ENCODE data around the gene CLOCK.
A peak's percentile ranks its signal among the peaks of the same experiment; 100 is the strongest.
"Not testable (repeated sequence)": the region's sequence is repeated elsewhere in the genome, so short reads cannot be mapped to it uniquely, and the experiment has no call there.

Gene CLOCK

GRCh38 chr4:55546756-55547465, at the start of gene CLOCK:
TSS of gene CLOCK (minus strand) at chr4:55546909. CDS start at chr4:55482785, 64,124 bp downstream.
- DNase-seq (ENCODE audit: low spot score), result peak; percentile 95

GRCh38 chr4:55592014-55592413, 45.3 kb upstream of the CLOCK start, which contains the start of gene PDCL2:
TSS of gene PDCL2 (minus strand) at chr4:55592245. CDS start at chr4:55592109, 136 bp downstream.
- DNase-seq (ENCODE audit: low spot score), result no peak

- DNase-seq (ENCODE audit: low spot score), result no peak
These were observed 41.5 kb upstream of the CLOCK start for GRCh38 chr4:55588160-55588559.

GRCh38 chr4:55582773-55583172, 36.1 kb upstream of the CLOCK start:
- DNase-seq (ENCODE audit: low spot score), result not testable (repeated sequence)

GRCh38 chr4:55578341-55579010, 31.8 kb upstream of the CLOCK start:
- DNase-seq (ENCODE audit: low spot score), result no peak

- DNase-seq (ENCODE audit: low spot score), result no peak
These were observed 28.8 kb upstream of the CLOCK start for GRCh38 chr4:55575513-55575912.

GRCh38 chr4:55574252-55574651, 27.5 kb upstream of the CLOCK start:
- DNase-seq (ENCODE audit: low spot score), result no peak

GRCh38 chr4:55571806-55572205, 25.1 kb upstream of the CLOCK start:
- no peak for DNase-seq (ENCODE audit: low spot score)

- no peak for DNase-seq (ENCODE audit: low spot score)
These were observed 22.3 kb upstream of the CLOCK start for GRCh38 chr4:55568905-55569504.

GRCh38 chr4:55561889-55562288, 15.2 kb upstream of the CLOCK start:
- DNase-seq (ENCODE audit: low spot score), result no peak

- no peak for DNase-seq (ENCODE audit: low spot score)
These were observed 13.4 kb upstream of the CLOCK start for GRCh38 chr4:55560096-55560495.

- no peak for DNase-seq (ENCODE audit: low spot score)
These were observed 7.8 kb upstream of the CLOCK start for GRCh38 chr4:55554453-55555030.

GRCh38 chr4:55553441-55554201, 6.9 kb upstream of the CLOCK start:
- DNase-seq (ENCODE audit: low spot score), result no peak

GRCh38 chr4:55551964-55552363, 5.3 kb upstream of the CLOCK start:
- DNase-seq (ENCODE audit: low spot score), result not testable (repeated sequence)

- no peak for DNase-seq (ENCODE audit: low spot score)
These were observed 3.2 kb upstream of the CLOCK start for GRCh38 chr4:55549888-55550287.

GRCh38 chr4:55547918-55548317, 1.2 kb upstream of the CLOCK start:
- DNase-seq (ENCODE audit: low spot score), result no peak

- DNase-seq (ENCODE audit: low spot score), result no peak
These were observed 709 bp upstream of the CLOCK start for GRCh38 chr4:55547466-55547770.

- no peak for DNase-seq (ENCODE audit: low spot score)
These were observed 278 bp downstream of the CLOCK start for GRCh38 chr4:55546506-55546755.

GRCh38 chr4:55545641-55546505, 836 bp downstream of the CLOCK start:
- peak; percentile 77 for DNase-seq (ENCODE audit: low spot score)

- DNase-seq (ENCODE audit: low spot score), result no peak
These were observed 1.6 kb downstream of the CLOCK start for GRCh38 chr4:55545151-55545550.

- no peak for DNase-seq (ENCODE audit: low spot score)
These were observed 2.9 kb downstream of the CLOCK start for GRCh38 chr4:55543858-55544257.

- no peak for DNase-seq (ENCODE audit: low spot score)
These were observed 6.4 kb downstream of the CLOCK start for GRCh38 chr4:55540271-55540670.
